ENCODE results near the gene SERPINB6. TPM values are rescaled to one million over a fixed set of nuclear protein-coding genes. Genes with fewer than 3 reads are reported as not detected.
A peak's percentile ranks its signal among the peaks of the same experiment; 100 is the strongest.
"Not testable (repeated sequence)": the region's sequence is repeated elsewhere in the genome, so short reads cannot be mapped to it uniquely, and the experiment has no call there.

The SERPINB6 gene
- total RNA-seq, 2 donors from 2014 or later, result 9.1 to 26.4 TPM

GRCh38 chr6:2925842-2926747 lies 45.3 kb downstream of the SERPINB6 start:
- not testable (repeated sequence) for H3K27me3 Mint-ChIP-seq; ATAC-seq; H3K4me3 Mint-ChIP-seq; H3K36me3 Mint-ChIP-seq (ENCODE audit: low read depth); H3K9me3 ChIP-seq (ENCODE audit: control insufficient read depth, low read length, poor library complexity, severe bottlenecking); H3K27ac Mint-ChIP-seq; H3K4me1 Mint-ChIP-seq; DNase-seq

GRCh38 chr6:2921520-2922115 lies 49.7 kb downstream of the SERPINB6 start:
- no peak overlapping the region for H3K4me3 Mint-ChIP-seq
- no peak overlapping the region for H3K27ac Mint-ChIP-seq
- ATAC-seq (no peak), DNase-seq (no peak)
- peaks cover 2% of the 10 kb centered on the region for H3K36me3 Mint-ChIP-seq (ENCODE audit: low read depth)
- H3K9me3 ChIP-seq (ENCODE audit: control insufficient read depth, low read length, poor library complexity, severe bottlenecking), result no peaks in the 10 kb centered on the region
- H3K4me1 Mint-ChIP-seq, result peaks cover 13% of the 10 kb centered on the region
- peaks cover 11% of the 10 kb centered on the region for H3K27me3 Mint-ChIP-seq

- peaks cover 11% of the 10 kb centered on the region for H3K27me3 Mint-ChIP-seq
- no peak for DNase-seq
- H3K36me3 Mint-ChIP-seq (ENCODE audit: low read depth), result peaks cover 2% of the 10 kb centered on the region
- H3K9me3 ChIP-seq (ENCODE audit: control insufficient read depth, low read length, poor library complexity, severe bottlenecking), result no peaks in the 10 kb centered on the region
- ATAC-seq, result no peak
- H3K27ac Mint-ChIP-seq, result no peak overlapping the region
- H3K4me3 Mint-ChIP-seq, result no peak overlapping the region
- peaks cover 13% of the 10 kb centered on the region for H3K4me1 Mint-ChIP-seq
Measured at GRCh38 chr6:2920671-2921112, 50.7 kb downstream of the SERPINB6 start.

- H3K9me3 ChIP-seq (ENCODE audit: control insufficient read depth, low read length, poor library complexity, severe bottlenecking), result no peaks in the 10 kb centered on the region
- ATAC-seq, result no peak
- peaks cover 11% of the 10 kb centered on the region for H3K27me3 Mint-ChIP-seq
- no peak overlapping the region for H3K27ac Mint-ChIP-seq
- DNase-seq, result no peak
- H3K4me3 Mint-ChIP-seq, result no peak overlapping the region
- peaks cover 2% of the 10 kb centered on the region for H3K36me3 Mint-ChIP-seq (ENCODE audit: low read depth)
- peaks cover 13% of the 10 kb centered on the region for H3K4me1 Mint-ChIP-seq
Measured at GRCh38 chr6:2919886-2920285, 51.5 kb downstream of the SERPINB6 start.

- peak overlapping the region; percentile 4 for H3K4me3 Mint-ChIP-seq
- peak overlapping the region; percentile 14 for H3K27ac Mint-ChIP-seq
Measured at GRCh38 chr6:2919401-2919800, 52.0 kb downstream of the SERPINB6 start.

GRCh38 chr6:2918936-2919335 lies 52.4 kb downstream of the SERPINB6 start:
- H3K27ac Mint-ChIP-seq, result peak overlapping the region; percentile 14
- peaks cover 13% of the 10 kb centered on the region for H3K4me1 Mint-ChIP-seq
- no peak overlapping the region for H3K4me3 Mint-ChIP-seq
- DNase-seq (no peak), ATAC-seq (no peak)
- no peaks in the 10 kb centered on the region for H3K9me3 ChIP-seq (ENCODE audit: control insufficient read depth, low read length, poor library complexity, severe bottlenecking)
- H3K27me3 Mint-ChIP-seq, result peaks cover 11% of the 10 kb centered on the region
- H3K36me3 Mint-ChIP-seq (ENCODE audit: low read depth), result peaks cover 2% of the 10 kb centered on the region

More at GRCh38 chr6:2919401-2919800, 52.0 kb downstream of the SERPINB6 start:
- Mint-ChIP-seq H3K27me3 (peaks cover 11% of the 10 kb centered on the region), H3K4me1 (peaks cover 13% of the 10 kb centered on the region), H3K36me3 (ENCODE audit: low read depth) (peaks cover 2% of the 10 kb centered on the region)
- ATAC-seq, result no peak
- H3K9me3 ChIP-seq (ENCODE audit: control insufficient read depth, low read length, poor library complexity, severe bottlenecking), result no peaks in the 10 kb centered on the region
- no peak for DNase-seq

- Mint-ChIP-seq H3K4me1 (peaks cover 13% of the 10 kb centered on the region), H3K27me3 (peaks cover 11% of the 10 kb centered on the region), H3K36me3 (ENCODE audit: low read depth) (peaks cover 2% of the 10 kb centered on the region), H3K4me3 (no peak overlapping the region), H3K27ac (no peak overlapping the region)
- H3K9me3 ChIP-seq (ENCODE audit: control insufficient read depth, low read length, poor library complexity, severe bottlenecking), result no peaks in the 10 kb centered on the region
- ATAC-seq (no peak), DNase-seq (no peak)
Measured at GRCh38 chr6:2917801-2918445, 53.4 kb downstream of the SERPINB6 start.

GRCh38 chr6:2917065-2917464 lies 54.3 kb downstream of the SERPINB6 start:
- Mint-ChIP-seq H3K27ac (no peak overlapping the region), H3K36me3 (ENCODE audit: low read depth) (peaks cover 2% of the 10 kb centered on the region), H3K4me3 (no peak overlapping the region), H3K4me1 (peaks cover 13% of the 10 kb centered on the region), H3K27me3 (peaks cover 11% of the 10 kb centered on the region)
- ATAC-seq (peak; percentile 37), DNase-seq (no peak)
- H3K9me3 ChIP-seq (ENCODE audit: control insufficient read depth, low read length, poor library complexity, severe bottlenecking), result no peaks in the 10 kb centered on the region

GRCh38 chr6:2916158-2916925 lies 55.0 kb downstream of the SERPINB6 start:
- H3K4me1 Mint-ChIP-seq, result peaks cover 18% of the 10 kb centered on the region
- H3K4me3 Mint-ChIP-seq, result no peak overlapping the region
- H3K27me3 Mint-ChIP-seq, result peaks cover 11% of the 10 kb centered on the region
- peaks cover 2% of the 10 kb centered on the region for H3K36me3 Mint-ChIP-seq (ENCODE audit: low read depth)
- H3K9me3 ChIP-seq (ENCODE audit: control insufficient read depth, low read length, poor library complexity, severe bottlenecking), result no peaks in the 10 kb centered on the region
- no peak overlapping the region for H3K27ac Mint-ChIP-seq
- DNase-seq (no peak), ATAC-seq (no peak)

- peaks cover 11% of the 10 kb centered on the region for H3K27me3 Mint-ChIP-seq
- H3K4me1 Mint-ChIP-seq, result peaks cover 20% of the 10 kb centered on the region
- no peaks in the 10 kb centered on the region for H3K9me3 ChIP-seq (ENCODE audit: control insufficient read depth, low read length, poor library complexity, severe bottlenecking)
- DNase-seq, result no peak
- no peak overlapping the region for H3K4me3 Mint-ChIP-seq
- peaks cover 2% of the 10 kb centered on the region for H3K36me3 Mint-ChIP-seq (ENCODE audit: low read depth)
- ATAC-seq, result no peak
- no peak overlapping the region for H3K27ac Mint-ChIP-seq
Measured at GRCh38 chr6:2915150-2915549, 56.2 kb downstream of the SERPINB6 start.

GRCh38 chr6:2914318-2914660 lies 57.1 kb downstream of the SERPINB6 start:
- no peaks in the 10 kb centered on the region for H3K9me3 ChIP-seq (ENCODE audit: control insufficient read depth, low read length, poor library complexity, severe bottlenecking)
- H3K4me1 Mint-ChIP-seq, result peaks cover 24% of the 10 kb centered on the region
- no peak overlapping the region for H3K4me3 Mint-ChIP-seq
- DNase-seq (no peak), ATAC-seq (no peak)
- no peak overlapping the region for H3K27ac Mint-ChIP-seq
- H3K36me3 Mint-ChIP-seq (ENCODE audit: low read depth), result peaks cover under 1% of the 10 kb centered on the region
- H3K27me3 Mint-ChIP-seq, result peaks cover 5% of the 10 kb centered on the region

GRCh38 chr6:2913621-2914317 lies 57.6 kb downstream of the SERPINB6 start:
- no peak overlapping the region for H3K4me3 Mint-ChIP-seq
- H3K27ac Mint-ChIP-seq, result no peak overlapping the region
- no peaks in the 10 kb centered on the region for H3K36me3 Mint-ChIP-seq (ENCODE audit: low read depth)
- DNase-seq, result no peak
- peaks cover 22% of the 10 kb centered on the region for H3K4me1 Mint-ChIP-seq
- ATAC-seq, result no peak
- H3K27me3 Mint-ChIP-seq, result peaks cover 5% of the 10 kb centered on the region
- no peaks in the 10 kb centered on the region for H3K9me3 ChIP-seq (ENCODE audit: control insufficient read depth, low read length, poor library complexity, severe bottlenecking)

Data from T-helper 17 cell (primary cell).